ENCODE results near the gene RHO.
"Not testable (repeated sequence)": the region's sequence is repeated elsewhere in the genome, so short reads cannot be mapped to it uniquely, and the experiment has no call there.

DNA sequence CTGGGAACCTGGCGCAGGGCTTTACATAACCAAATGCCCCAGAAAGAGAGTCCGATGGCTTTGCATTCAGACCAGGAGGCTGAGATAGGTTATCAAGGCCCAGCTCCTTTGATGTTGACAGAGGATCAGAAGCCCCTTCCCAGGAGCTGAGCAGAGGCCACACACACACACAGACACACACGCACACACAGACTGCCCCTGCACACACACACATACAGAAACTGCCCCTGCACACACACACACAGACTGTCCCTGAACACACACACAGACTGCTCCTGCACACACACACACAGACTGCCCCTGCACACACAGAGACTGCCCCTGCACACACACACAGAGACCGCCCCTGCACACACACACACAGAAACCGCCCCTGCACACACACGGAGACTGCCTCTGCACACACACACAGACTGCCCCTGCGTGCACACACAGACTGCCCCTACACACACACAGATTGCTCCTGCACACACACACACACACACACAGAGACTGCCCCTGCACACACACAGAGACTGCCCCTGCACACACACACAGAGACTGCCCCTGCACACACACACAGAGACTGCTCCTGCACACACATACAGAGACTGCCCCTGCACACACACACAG, 12.5 kb upstream of the RHO start:
- TF ChIP-seq, protein P1, sequence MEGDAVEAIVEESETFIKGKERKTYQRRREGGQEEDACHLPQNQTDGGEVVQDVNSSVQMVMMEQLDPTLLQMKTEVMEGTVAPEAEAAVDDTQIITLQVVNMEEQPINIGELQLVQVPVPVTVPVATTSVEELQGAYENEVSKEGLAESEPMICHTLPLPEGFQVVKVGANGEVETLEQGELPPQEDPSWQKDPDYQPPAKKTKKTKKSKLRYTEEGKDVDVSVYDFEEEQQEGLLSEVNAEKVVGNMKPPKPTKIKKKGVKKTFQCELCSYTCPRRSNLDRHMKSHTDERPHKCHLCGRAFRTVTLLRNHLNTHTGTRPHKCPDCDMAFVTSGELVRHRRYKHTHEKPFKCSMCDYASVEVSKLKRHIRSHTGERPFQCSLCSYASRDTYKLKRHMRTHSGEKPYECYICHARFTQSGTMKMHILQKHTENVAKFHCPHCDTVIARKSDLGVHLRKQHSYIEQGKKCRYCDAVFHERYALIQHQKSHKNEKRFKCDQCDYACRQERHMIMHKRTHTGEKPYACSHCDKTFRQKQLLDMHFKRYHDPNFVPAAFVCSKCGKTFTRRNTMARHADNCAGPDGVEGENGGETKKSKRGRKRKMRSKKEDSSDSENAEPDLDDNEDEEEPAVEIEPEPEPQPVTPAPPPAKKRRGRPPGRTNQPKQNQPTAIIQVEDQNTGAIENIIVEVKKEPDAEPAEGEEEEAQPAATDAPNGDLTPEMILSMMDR (conservative IDR thresholded peaks at IDR 0.05; ENCODE audit: low read length) = not testable (repeated sequence)
- not testable (repeated sequence) for TF ChIP-seq EZH2phosphoT487 (IDR thresholded peaks at IDR 0.05; ENCODE audit: borderline replicate concordance)
